HG02798 (cell line): ENCODE results near the gene GDPD1.
"Not testable (repeated sequence)": the region's sequence is repeated elsewhere in the genome, so short reads cannot be mapped to it uniquely, and the experiment has no call there.

Experiments
- ATAC-seq: cut with Tn5 transposase; IDR thresholded peaks from one replicate; pipeline ENCODE4 v1.9.1; 2021; ENCODE audit warnings: mild to moderate bottlenecking; ENCODE audit not compliant: unreplicated experiment, poor library complexity

The GDPD1 gene

GRCh38 chr17:59311051-59311468 lies 90.7 kb downstream of the GDPD1 start:
- peak; percentile 66 for ATAC-seq

- not testable (repeated sequence) for ATAC-seq
These were observed 91.2 kb downstream of the GDPD1 start for GRCh38 chr17:59311521-59311920.

GRCh38 chr17:59315866-59316265 lies 95.6 kb downstream of the GDPD1 start:
- no peak for ATAC-seq
